BLaER1 (cell line): ENCODE measurements around the gene ABLIM2.

Source experiments
- H3K27ac ChIP-seq: shearing (Covaris generic); formaldehyde crosslinking; 2 replicates; pipeline ENCODE4 v1.8.1; 2022
- H3K27me3 ChIP-seq: shearing (Covaris generic); formaldehyde crosslinking; 2 replicates; pipeline ENCODE4 v1.8.1; 2022
- H3K36me3 ChIP-seq: shearing (Covaris generic); formaldehyde crosslinking; 2 replicates; pipeline ENCODE4 v1.8.1; 2022
- H3K4me1 ChIP-seq: shearing (Covaris generic); formaldehyde crosslinking; 2 replicates; pipeline ENCODE4 v1.8.1; 2022
- H3K4me2 ChIP-seq: shearing (Covaris generic); formaldehyde crosslinking; 2 replicates; pipeline ENCODE4 v1.8.1; 2022
- H3K4me3 ChIP-seq: shearing (Covaris generic); formaldehyde crosslinking; 2 replicates; pipeline ENCODE4 v1.8.1; 2022
- H3K9ac ChIP-seq: shearing (Covaris generic); formaldehyde crosslinking; 2 replicates; pipeline ENCODE4 v1.8.1; 2022
- H3K9me3 ChIP-seq: shearing (Covaris generic); formaldehyde crosslinking; 2 replicates; pipeline ENCODE4 v1.8.1; 2022
- H4K20me1 ChIP-seq: shearing (Covaris generic); formaldehyde crosslinking; 2 replicates; pipeline ENCODE4 v1.8.1; 2022
- Cebpa-rat ChIP-seq: shearing (Covaris generic); IDR thresholded peaks from 2 replicates; pipeline ENCODE4 v1.8.1; 2022

Gene ABLIM2

DNA sequence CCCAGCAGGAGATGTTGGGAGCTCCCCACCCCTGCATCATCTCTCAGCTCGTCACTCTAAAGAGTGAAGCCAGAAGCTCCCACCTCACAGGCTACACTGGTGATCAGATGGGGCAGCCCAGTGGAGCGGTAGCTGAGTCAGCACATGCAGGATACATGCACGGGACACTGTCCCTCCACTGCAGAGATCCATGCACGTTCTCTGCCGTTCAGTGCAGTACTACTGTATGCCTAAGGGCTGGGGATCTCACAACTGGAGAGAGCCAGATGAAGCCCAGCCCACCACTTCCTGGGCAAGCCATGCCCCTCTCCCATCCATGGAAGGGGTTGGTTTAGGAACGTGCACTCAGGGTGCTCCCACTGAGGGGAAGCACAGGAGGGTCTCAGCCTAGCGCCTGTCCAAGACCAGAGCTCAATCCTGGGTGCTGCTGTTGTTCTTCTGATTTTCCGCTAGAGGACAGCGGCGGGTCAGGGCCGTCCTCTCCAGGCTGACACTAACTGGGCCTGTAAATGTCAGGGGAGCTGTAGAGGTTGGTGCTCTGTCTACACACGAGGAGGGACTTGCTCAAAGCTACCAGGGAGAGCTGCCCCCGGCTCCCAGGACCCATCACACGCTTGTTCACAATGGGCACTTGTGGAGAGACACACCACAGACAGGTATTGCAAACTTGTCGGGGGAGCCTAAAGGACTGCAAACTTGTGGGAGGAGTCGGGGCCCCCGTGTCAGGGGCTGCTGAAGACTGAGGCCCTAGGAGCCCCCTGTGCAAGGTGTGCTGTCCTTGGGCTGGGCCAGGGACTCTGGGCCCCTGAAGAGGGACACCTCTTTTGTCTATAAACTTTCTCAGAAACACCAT is 18.2 kb upstream of the ABLIM2 start:
- Histone ChIP-seq H3K9ac (no peak overlapping the region), H3K27me3 (no peaks in the 10 kb centered on the region), H3K4me1 (peaks cover 33% of the 10 kb centered on the region), H3K36me3 (no peaks in the 10 kb centered on the region), H3K4me3 (no peak overlapping the region), H4K20me1 (no peaks in the 10 kb centered on the region), H3K4me2 (peak overlapping the region; percentile 43), H3K9me3 (no peaks in the 10 kb centered on the region), H3K27ac (no peak overlapping the region)
- TF ChIP-seq Cebpa-rat: no peak

DNA sequence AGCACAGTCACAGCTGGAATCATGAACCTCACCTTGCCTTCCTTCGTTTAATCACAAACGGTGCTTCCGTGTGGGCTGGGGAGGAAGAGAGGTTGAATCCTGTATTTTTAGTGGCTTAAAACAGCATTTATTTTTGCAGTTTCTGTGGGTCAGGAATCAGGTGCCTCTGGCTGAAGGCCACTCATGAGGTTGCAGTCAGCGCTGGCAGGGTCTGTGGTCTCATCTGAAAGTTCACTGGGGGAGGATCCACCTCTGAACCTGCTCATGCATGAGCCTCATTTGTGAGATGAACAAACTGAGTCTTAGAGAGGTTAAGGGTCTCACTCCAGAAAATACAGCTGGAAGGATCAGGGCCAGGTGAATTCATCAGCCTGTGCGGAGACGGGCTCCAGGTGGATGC is 17.1 kb upstream of the ABLIM2 start:
- Histone ChIP-seq H3K9ac (no peak overlapping the region), H3K4me1 (peaks cover 39% of the 10 kb centered on the region), H3K4me3 (no peak overlapping the region), H3K27me3 (no peaks in the 10 kb centered on the region), H3K4me2 (no peak overlapping the region), H4K20me1 (no peaks in the 10 kb centered on the region), H3K9me3 (no peaks in the 10 kb centered on the region), H3K27ac (no peak overlapping the region), H3K36me3 (no peaks in the 10 kb centered on the region)
- TF ChIP-seq Cebpa-rat: no peak

DNA sequence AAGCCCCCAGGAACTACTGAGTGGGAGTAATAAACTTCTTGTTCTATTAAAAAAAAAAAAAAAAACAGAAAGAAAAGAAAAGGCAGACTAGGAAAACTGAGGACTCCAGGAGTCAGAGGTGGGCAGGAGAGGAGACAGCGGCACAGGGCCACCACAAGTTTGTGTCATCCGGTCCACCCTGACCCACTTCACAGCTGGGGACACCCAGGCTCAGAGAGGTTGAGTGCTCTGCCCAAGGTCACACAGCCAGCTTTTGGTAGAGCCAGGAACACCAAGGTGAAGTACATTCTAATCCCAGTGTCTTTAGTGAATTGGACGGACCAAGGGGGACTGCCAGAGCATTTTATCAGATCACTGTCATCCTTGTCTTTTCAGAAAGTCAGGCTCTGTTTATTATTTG is 16.4 kb upstream of the ABLIM2 start:
- H3K4me1 ChIP-seq: peaks cover 39% of the 10 kb centered on the region
- no peaks in the 10 kb centered on the region for H4K20me1 ChIP-seq
- no peak overlapping the region for H3K9ac ChIP-seq
- H3K4me2 ChIP-seq: no peak overlapping the region
- no peaks in the 10 kb centered on the region for H3K36me3 ChIP-seq
- H3K9me3 ChIP-seq: no peaks in the 10 kb centered on the region
- no peaks in the 10 kb centered on the region for H3K27me3 ChIP-seq
- no peak for TF ChIP-seq Cebpa-rat
- H3K4me3 ChIP-seq: no peak overlapping the region
- no peak overlapping the region for H3K27ac ChIP-seq

DNA sequence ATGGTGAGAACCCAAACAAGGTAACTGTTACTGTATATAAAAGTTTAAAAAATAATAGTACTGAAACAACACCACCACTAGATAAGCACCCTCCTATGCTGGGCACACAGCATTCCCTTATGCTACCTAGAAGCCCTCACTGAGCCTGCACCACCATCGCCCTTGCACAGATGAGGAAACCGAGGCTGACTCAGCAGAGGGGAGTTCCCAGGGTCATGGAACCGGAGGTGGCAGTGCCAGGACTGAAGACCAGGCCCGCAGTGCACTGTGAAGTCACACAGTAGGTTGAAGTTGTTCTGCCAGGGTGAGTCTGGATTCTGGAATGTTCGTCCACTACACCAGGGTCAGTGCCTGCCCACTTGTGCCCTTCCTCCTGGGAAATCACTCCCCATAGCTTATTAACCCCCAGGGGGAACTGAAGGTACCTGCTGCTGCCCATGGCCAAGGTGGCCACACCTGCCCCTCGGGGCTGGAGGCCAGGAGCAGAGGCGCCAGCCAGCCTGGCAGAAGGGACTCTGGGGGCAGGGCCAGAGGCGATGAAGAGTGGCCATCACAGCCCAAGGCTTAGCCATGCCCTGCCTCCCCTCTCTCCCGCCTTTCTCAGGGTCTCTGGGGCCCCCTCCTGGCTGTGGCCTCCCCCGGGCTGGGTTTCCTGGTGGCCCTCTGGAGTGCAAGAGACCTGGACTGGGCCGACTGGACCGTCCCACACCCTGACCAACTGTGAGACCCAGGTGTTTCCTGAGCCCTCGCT is 15.1 kb upstream of the ABLIM2 start:
- Histone ChIP-seq H3K9me3 (peaks cover 3% of the 10 kb centered on the region), H3K27me3 (no peaks in the 10 kb centered on the region), H3K9ac (peak overlapping the region; percentile 11; the same call in 1 of the 2 replicates), H3K4me3 (no peak overlapping the region), H3K27ac (peak overlapping the region; percentile 31; the same call in 1 of the 2 replicates), H3K4me2 (peak overlapping the region; percentile 64), H3K36me3 (no peaks in the 10 kb centered on the region), H3K4me1 (peaks cover 39% of the 10 kb centered on the region), H4K20me1 (no peaks in the 10 kb centered on the region)
- TF ChIP-seq Cebpa-rat: no peak

DNA sequence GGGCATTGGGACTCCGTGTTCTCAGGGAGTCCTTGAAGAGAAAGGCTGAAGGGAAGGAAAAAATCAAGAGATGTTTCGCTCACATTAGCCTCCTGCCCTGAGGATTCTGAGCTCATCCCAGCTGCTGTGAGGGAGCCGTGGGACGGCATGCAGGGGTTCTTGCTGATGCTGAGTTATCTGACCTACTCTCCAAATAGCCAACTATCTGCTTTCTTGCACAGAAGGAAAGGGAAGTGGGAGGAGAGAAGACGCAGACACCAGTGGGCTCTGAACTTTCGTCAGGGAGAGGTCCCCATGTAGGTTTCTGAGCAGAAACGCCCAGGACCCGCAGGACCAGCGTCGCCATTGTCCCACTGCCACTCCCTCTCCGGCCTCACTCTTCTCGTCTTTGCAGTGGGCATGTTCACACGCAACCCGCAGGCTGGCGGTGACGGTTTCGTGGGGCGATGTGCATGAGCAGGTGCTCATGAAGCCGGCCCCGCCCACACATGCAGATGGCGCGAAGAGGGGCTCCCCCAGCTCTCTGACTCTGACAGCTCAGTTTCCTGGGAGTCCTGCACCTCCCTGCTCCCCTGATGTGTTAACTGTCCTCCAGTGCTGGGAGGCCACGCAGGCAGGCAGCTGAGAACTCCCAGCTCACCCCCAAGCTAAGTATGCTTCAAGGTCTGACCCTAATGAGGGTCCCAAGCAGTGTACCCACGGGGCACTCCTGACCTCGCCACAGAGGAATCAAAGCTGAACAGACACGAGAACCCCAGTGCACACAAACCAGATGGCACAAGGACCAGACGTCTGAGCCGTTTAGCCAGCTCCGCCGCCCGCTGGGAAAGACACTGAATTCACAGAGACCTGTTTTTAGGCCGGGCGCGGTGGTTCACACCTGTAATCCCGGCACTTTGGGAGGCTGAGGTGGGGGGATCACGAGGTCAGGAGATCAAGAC is 13.6 kb upstream of the ABLIM2 start:
- Histone ChIP-seq H3K27ac (no peak overlapping the region), H3K4me2 (peak overlapping the region; percentile 67), H4K20me1 (no peaks in the 10 kb centered on the region), H3K27me3 (no peaks in the 10 kb centered on the region), H3K4me1 (peaks cover 44% of the 10 kb centered on the region), H3K9ac (no peak overlapping the region), H3K4me3 (no peak overlapping the region), H3K9me3 (peaks cover 8% of the 10 kb centered on the region), H3K36me3 (no peaks in the 10 kb centered on the region)
- TF ChIP-seq Cebpa-rat: no peak

DNA sequence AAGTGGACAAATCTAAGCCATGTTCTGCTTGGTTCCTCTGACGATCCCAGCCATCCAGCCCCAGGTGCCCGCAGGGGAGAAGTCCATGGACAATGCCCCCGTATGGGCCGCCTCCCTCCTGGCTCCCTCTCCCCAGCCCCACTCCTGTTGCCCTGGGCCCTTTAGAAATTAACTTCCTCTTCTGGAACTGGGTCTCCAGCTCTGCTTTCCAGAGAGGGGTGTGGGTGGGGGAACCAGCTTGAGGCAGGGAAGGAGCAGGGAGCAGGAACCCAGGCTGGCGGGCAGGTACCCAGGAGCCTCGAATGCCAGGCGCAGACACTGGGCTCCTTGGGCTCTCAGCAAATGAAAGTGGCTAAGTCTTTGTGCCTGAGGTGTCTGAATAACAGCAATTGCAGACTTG is 12.7 kb upstream of the ABLIM2 start:
- H3K27me3 ChIP-seq: no peaks in the 10 kb centered on the region
- H4K20me1 ChIP-seq: no peaks in the 10 kb centered on the region
- no peak overlapping the region for H3K4me2 ChIP-seq
- no peak overlapping the region for H3K27ac ChIP-seq
- no peak for TF ChIP-seq Cebpa-rat
- no peak overlapping the region for H3K4me3 ChIP-seq
- H3K36me3 ChIP-seq: no peaks in the 10 kb centered on the region
- H3K9me3 ChIP-seq: peaks cover 8% of the 10 kb centered on the region
- H3K4me1 ChIP-seq: peaks cover 39% of the 10 kb centered on the region
- H3K9ac ChIP-seq: no peak overlapping the region

DNA sequence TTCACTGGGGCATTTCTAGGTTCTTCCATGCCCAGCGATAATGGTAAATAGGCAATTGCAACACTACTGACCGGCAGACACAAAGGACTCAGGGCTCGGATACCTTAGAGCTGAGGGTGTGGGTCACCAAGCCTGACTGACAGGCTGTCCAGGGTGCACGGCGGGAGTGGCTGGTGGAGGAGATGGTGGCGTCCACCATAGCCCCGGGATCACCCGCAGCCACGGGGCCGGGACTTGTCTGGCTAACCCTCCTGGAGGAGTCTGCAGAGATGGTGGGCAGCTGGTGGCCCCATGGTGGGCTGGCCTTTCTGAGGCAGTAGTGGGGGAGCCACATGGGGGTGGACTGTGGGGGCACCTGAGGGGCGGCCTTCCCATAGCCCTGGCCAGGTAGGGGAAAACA is 11.7 kb upstream of the ABLIM2 start:
- H3K27me3 ChIP-seq: no peaks in the 10 kb centered on the region
- no peak overlapping the region for H3K4me3 ChIP-seq
- H3K9ac ChIP-seq: no peak overlapping the region
- H3K4me2 ChIP-seq: no peak overlapping the region
- TF ChIP-seq Cebpa-rat: no peak
- H3K4me1 ChIP-seq: peaks cover 47% of the 10 kb centered on the region
- H3K9me3 ChIP-seq: peaks cover 8% of the 10 kb centered on the region
- H4K20me1 ChIP-seq: no peaks in the 10 kb centered on the region
- H3K27ac ChIP-seq: no peak overlapping the region
- H3K36me3 ChIP-seq: no peaks in the 10 kb centered on the region

DNA sequence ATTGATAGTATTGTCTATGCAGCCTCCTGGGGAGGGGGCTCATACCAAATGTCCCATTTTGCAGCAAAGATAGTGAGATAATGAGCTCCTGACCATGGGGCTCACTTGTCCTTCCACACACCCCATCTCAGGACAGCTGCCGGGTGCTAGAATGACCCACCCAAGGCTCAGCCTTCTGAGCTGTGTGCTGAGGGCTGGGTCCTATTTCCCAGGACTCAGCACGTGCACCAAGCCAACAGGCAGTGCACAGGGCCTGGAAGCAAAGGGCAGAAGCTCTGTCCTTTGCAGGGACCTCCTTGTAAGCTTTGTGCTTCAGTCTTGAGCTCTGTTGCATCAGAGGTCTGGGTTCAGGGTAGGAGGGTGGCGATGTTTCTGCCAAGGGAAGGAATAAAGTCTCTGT is 11.2 kb upstream of the ABLIM2 start:
- Histone ChIP-seq H3K4me3 (no peak overlapping the region), H3K36me3 (no peaks in the 10 kb centered on the region), H3K27ac (no peak overlapping the region), H3K4me2 (no peak overlapping the region), H3K4me1 (peaks cover 53% of the 10 kb centered on the region), H3K9ac (no peak overlapping the region), H3K9me3 (peaks cover 8% of the 10 kb centered on the region), H4K20me1 (no peaks in the 10 kb centered on the region), H3K27me3 (no peaks in the 10 kb centered on the region)
- no peak for TF ChIP-seq Cebpa-rat

DNA sequence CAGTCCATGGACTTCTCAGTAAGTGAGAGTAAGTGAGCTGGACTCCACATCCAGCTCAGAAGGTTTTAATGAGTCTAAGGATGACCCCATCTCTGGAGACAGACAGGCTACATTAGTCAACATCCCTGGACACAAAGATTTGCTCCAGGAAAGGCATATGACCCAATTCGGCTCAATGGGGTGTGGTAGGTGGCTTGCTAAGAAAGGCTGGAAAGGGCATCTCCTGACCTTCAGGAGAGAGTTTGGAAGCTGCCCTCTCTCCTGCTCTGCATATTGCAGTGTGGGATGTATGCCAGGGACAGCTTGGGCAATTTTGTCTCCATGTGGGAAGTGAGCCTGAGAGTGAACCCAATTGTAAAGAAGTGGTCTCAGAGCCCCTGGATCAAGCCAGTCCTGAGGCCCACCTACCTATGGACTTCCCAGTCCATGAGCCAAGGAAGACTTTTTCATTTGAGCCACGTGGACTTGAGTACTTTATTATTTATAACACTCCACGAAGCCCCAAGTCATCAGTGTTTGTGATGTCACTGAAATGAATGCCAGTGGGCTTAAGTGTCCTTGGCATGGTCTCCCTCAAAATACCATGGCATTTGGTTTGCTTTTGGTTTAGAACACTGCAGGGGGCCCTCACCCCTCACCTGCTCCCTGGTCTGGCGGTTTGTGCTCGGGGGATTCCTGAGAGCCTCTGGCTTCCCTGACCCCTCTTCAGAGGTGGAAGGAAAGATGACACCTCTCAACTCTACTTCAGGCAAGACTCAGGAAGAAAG is 10.4 kb upstream of the ABLIM2 start:
- Histone ChIP-seq H3K36me3 (no peaks in the 10 kb centered on the region), H3K27ac (no peak overlapping the region), H3K4me3 (no peak overlapping the region), H3K9ac (no peak overlapping the region), H3K9me3 (peaks cover 8% of the 10 kb centered on the region), H3K4me2 (no peak overlapping the region), H3K27me3 (no peaks in the 10 kb centered on the region), H4K20me1 (no peaks in the 10 kb centered on the region), H3K4me1 (peaks cover 58% of the 10 kb centered on the region)
- no peak for TF ChIP-seq Cebpa-rat
